HepG2 (cell line): ENCODE results near the gene TTLL1. TPM values are rescaled to one million over a fixed set of nuclear protein-coding genes. Genes with fewer than 3 reads are reported as not detected.
A peak's percentile ranks its signal among the peaks of the same experiment; 100 is the strongest.

ENCODE experiments used
- NFE2L2 ChIP-seq: fragments of 150-350 bp; IDR thresholded peaks from 2 replicates; pipeline ENCODE4 v1.6.1; 2014; ENCODE audit warnings: low read length
- NR2F2 ChIP-seq: IDR thresholded peaks from 2 replicates; pipeline ENCODE4 v1.6.1; 2012; ENCODE audit warnings: low read depth, inconsistent platforms, borderline replicate concordance
- PITX1 ChIP-seq: sonication (generic); formaldehyde crosslinking; IDR thresholded peaks from 2 replicates; pipeline ENCODE4 v1.5.1; 2020; ENCODE audit warnings: mild to moderate bottlenecking, missing genetic modification reagents
- PPARG ChIP-seq: conservative IDR thresholded peaks from 2 replicates; pipeline ENCODE4 v1.6.1; 2016; ENCODE audit warnings: missing biosample characterization, missing genetic modification reagents
- RXRB ChIP-seq: IDR thresholded peaks from 2 replicates; pipeline ENCODE4 v1.6.1; 2016; ENCODE audit warnings: borderline replicate concordance, missing genetic modification reagents, missing compliant biosample characterization
- SOX5 ChIP-seq: IDR thresholded peaks from 2 replicates; pipeline ENCODE4 v1.6.1; 2016; ENCODE audit warnings: borderline replicate concordance
- XBP1 ChIP-seq: sonication (generic); formaldehyde crosslinking; IDR thresholded peaks from 2 replicates; pipeline ENCODE4 v1.5.0; 2020; ENCODE audit warnings: missing genetic modification reagents
- ZNF235 ChIP-seq: sonication (generic); formaldehyde crosslinking; IDR thresholded peaks from 2 replicates; pipeline ENCODE4 v1.8.1; 2023; ENCODE audit warnings: mild to moderate bottlenecking, missing genetic modification reagents, borderline replicate concordance
- ZNF558 ChIP-seq: sonication (generic); formaldehyde crosslinking; IDR thresholded peaks from 2 replicates; pipeline ENCODE4 v1.9.0; 2022; ENCODE audit warnings: mild to moderate bottlenecking, missing genetic modification reagents, borderline replicate concordance
- ZNF569 ChIP-seq: sonication (generic); formaldehyde crosslinking; IDR thresholded peaks from 2 replicates; pipeline ENCODE4 v1.5.0; 2020; ENCODE audit warnings: mild to moderate bottlenecking, missing genetic modification reagents, moderate library complexity, borderline replicate concordance
- polyA plus RNA-seq, 8 experiments: library from polyadenylated mRNA; depleted of rRNA in 3 of 8; stranded (reverse) in 7 of 8; unstranded in 1 of 8; fragments of >200 nt; fragmentation: Illumina TruSeq in 4 of 8; extraction: Trizol in 4 of 8; gene quantifications; 2 replicates each; pipeline versions ENCODE4 v1.2.1 to v1.2.3, GENCODE V29; 2011 to 2016; ENCODE audit warnings: low read depth in 4 of 8, missing spikeins in 1 of 8, mixed read lengths in 1 of 8; ENCODE audit not compliant: insufficient read depth in 1 of 8
- total RNA-seq, 5 experiments: library from RNA; depleted of rRNA; stranded (reverse); fragments of >200 nt; fragmentation: Illumina TruSeq; extraction: Trizol; gene quantifications; 2 replicates each; pipeline ENCODE4 v1.2.3, GENCODE V29; 2016; ENCODE audit warnings: low read depth in 1 of 5
- TF ChIP-seq, protein P1 (sequence below): sonication (generic); formaldehyde crosslinking; IDR thresholded peaks from 2 replicates; pipeline ENCODE4; 2020; ENCODE audit warnings: missing genetic modification reagents, mild to moderate bottlenecking, borderline replicate concordance
- TF ChIP-seq, protein P2 (sequence below): sonication (generic); formaldehyde crosslinking; IDR thresholded peaks from 2 replicates; pipeline ENCODE4 v1.5.0; 2020; ENCODE audit warnings: mild to moderate bottlenecking, low read depth, missing genetic modification reagents, borderline replicate concordance
- TF ChIP-seq, protein P3 (sequence below): sonication (generic); formaldehyde crosslinking; IDR thresholded peaks from 2 replicates; pipeline ENCODE4 v1.8.0; 2022; ENCODE audit warnings: missing genetic modification reagents, mild to moderate bottlenecking, inconsistent platforms, borderline replicate concordance
- TF ChIP-seq, protein P4 (sequence below): sonication (generic); formaldehyde crosslinking; IDR thresholded peaks from 2 replicates; pipeline ENCODE4 v1.5.1; 2020; ENCODE audit warnings: mild to moderate bottlenecking, missing genetic modification reagents, moderate library complexity
- TF ChIP-seq, protein P5 (sequence below): sonication (generic); formaldehyde crosslinking; IDR thresholded peaks from 2 replicates; pipeline ENCODE4 v1.9.0; 2021; ENCODE audit warnings: missing genetic modification reagents, borderline replicate concordance
- TF ChIP-seq, protein P6 (sequence below): sonication (generic); formaldehyde crosslinking; IDR thresholded peaks from 2 replicates; pipeline ENCODE4 v1.5.0; 2020; ENCODE audit warnings: mild to moderate bottlenecking, missing genetic modification reagents, borderline replicate concordance

TTLL1 gene
- total and polyA plus RNA-seq, 2 of the 13 experiments (the other 11 are each of a cell fraction or from before 2014, with no cell fraction given): 1.6 to 5.3 TPM

DNA sequence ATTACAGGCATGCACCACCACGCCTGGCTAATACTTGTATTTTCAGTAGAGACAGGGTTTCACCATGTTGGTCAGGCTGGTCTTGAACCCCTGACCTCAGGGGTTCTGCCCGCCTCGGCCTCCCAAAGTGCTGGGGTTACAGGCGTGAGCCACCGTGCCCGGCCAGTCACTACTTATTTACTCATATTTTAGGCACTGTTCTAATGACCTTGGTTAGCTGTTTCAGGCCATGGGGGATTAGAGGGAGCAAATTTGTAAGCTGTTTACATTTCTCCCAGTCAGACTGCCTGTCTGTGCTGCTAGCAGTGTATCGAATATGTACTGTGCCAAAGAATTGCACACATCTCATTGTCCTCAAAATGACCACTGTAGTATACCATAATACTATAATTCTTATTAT is 41.6 kb downstream of the TTLL1 start (continued):
- TF ChIP-seq, protein P1, sequence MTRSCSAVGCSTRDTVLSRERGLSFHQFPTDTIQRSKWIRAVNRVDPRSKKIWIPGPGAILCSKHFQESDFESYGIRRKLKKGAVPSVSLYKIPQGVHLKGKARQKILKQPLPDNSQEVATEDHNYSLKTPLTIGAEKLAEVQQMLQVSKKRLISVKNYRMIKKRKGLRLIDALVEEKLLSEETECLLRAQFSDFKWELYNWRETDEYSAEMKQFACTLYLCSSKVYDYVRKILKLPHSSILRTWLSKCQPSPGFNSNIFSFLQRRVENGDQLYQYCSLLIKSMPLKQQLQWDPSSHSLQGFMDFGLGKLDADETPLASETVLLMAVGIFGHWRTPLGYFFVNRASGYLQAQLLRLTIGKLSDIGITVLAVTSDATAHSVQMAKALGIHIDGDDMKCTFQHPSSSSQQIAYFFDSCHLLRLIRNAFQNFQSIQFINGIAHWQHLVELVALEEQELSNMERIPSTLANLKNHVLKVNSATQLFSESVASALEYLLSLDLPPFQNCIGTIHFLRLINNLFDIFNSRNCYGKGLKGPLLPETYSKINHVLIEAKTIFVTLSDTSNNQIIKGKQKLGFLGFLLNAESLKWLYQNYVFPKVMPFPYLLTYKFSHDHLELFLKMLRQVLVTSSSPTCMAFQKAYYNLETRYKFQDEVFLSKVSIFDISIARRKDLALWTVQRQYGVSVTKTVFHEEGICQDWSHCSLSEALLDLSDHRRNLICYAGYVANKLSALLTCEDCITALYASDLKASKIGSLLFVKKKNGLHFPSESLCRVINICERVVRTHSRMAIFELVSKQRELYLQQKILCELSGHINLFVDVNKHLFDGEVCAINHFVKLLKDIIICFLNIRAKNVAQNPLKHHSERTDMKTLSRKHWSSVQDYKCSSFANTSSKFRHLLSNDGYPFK: no peak
- TF ChIP-seq, protein P2, sequence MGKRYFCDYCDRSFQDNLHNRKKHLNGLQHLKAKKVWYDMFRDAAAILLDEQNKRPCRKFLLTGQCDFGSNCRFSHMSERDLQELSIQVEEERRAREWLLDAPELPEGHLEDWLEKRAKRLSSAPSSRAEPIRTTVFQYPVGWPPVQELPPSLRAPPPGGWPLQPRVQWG: no peak
- no peak for TF ChIP-seq XBP1
- TF ChIP-seq, protein P3, sequence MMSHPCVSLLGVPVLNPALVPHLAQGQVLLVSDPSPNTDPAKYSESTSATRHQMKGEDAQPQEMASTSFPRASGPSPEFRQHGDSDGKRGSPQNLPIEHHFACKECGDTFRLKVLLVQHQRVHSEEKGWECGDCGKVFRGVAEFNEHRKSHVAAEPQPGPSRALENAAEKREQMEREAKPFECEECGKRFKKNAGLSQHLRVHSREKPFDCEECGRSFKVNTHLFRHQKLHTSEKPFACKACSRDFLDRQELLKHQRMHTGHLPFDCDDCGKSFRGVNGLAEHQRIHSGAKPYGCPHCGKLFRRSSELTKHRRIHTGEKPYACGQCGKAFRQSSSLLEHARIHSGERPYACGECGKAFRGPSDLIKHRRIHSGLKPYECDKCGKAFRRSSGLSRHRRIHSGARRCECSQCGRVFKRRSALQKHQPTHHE: no peak
- TF ChIP-seq ZNF558 (CRISPR knock-in tag): no peak
- TF ChIP-seq NFE2L2: no peak
- TF ChIP-seq NR2F2: 0 out of 2 replicates have a peak, but pooled peaks have one; percentile 17
- TF ChIP-seq, protein P4, sequence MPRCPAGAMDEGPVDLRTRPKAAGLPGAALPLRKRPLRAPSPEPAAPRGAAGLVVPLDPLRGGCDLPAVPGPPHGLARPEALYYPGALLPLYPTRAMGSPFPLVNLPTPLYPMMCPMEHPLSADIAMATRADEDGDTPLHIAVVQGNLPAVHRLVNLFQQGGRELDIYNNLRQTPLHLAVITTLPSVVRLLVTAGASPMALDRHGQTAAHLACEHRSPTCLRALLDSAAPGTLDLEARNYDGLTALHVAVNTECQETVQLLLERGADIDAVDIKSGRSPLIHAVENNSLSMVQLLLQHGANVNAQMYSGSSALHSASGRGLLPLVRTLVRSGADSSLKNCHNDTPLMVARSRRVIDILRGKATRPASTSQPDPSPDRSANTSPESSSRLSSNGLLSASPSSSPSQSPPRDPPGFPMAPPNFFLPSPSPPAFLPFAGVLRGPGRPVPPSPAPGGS (CRISPR knock-in tag): no peak
- TF ChIP-seq, protein P5, sequence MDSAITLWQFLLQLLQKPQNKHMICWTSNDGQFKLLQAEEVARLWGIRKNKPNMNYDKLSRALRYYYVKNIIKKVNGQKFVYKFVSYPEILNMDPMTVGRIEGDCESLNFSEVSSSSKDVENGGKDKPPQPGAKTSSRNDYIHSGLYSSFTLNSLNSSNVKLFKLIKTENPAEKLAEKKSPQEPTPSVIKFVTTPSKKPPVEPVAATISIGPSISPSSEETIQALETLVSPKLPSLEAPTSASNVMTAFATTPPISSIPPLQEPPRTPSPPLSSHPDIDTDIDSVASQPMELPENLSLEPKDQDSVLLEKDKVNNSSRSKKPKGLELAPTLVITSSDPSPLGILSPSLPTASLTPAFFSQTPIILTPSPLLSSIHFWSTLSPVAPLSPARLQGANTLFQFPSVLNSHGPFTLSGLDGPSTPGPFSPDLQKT (CRISPR knock-in tag): no peak
- no peak for TF ChIP-seq ZNF235
- TF ChIP-seq SOX5 (CRISPR knock-in tag): peak; percentile 61; the same call in 1 of the 2 replicates
- no peak for TF ChIP-seq ZNF569 (CRISPR knock-in tag)
- TF ChIP-seq RXRB: 0 out of 2 replicates have a peak, but pooled peaks have one; percentile 44
- TF ChIP-seq PITX1: peak; percentile 94
- TF ChIP-seq, protein P6, sequence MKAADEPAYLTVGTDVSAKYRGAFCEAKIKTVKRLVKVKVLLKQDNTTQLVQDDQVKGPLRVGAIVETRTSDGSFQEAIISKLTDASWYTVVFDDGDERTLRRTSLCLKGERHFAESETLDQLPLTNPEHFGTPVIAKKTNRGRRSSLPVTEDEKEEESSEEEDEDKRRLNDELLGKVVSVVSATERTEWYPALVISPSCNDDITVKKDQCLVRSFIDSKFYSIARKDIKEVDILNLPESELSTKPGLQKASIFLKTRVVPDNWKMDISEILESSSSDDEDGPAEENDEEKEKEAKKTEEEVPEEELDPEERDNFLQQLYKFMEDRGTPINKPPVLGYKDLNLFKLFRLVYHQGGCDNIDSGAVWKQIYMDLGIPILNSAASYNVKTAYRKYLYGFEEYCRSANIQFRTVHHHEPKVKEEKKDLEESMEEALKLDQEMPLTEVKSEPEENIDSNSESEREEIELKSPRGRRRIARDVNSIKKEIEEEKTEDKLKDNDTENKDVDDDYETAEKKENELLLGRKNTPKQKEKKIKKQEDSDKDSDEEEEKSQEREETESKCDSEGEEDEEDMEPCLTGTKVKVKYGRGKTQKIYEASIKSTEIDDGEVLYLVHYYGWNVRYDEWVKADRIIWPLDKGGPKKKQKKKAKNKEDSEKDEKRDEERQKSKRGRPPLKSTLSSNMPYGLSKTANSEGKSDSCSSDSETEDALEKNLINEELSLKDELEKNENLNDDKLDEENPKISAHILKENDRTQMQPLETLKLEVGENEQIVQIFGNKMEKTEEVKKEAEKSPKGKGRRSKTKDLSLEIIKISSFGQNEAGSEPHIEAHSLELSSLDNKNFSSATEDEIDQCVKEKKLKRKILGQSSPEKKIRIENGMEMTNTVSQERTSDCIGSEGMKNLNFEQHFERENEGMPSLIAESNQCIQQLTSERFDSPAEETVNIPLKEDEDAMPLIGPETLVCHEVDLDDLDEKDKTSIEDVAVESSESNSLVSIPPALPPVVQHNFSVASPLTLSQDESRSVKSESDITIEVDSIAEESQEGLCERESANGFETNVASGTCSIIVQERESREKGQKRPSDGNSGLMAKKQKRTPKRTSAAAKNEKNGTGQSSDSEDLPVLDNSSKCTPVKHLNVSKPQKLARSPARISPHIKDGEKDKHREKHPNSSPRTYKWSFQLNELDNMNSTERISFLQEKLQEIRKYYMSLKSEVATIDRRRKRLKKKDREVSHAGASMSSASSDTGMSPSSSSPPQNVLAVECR (CRISPR knock-in tag): peak; percentile 38; the same call in 1 of the 2 replicates
- no peak for TF ChIP-seq PPARG (CRISPR knock-in tag)
